Ishikawa (cell line): ENCODE measurements around the gene SLC16A8.

Source experiments
- CEBPB ChIP-seq: IDR thresholded peaks from 2 replicates; pipeline ENCODE4 v1.6.1; 2012
- EP300 ChIP-seq: IDR thresholded peaks from 2 replicates; pipeline ENCODE4 v1.6.1; 2012; ENCODE audit warnings: borderline replicate concordance
- FOXM1 ChIP-seq: IDR thresholded peaks from 2 replicates; pipeline ENCODE4 v1.6.1; 2012; ENCODE audit warnings: low read depth, borderline replicate concordance
- RAD21 ChIP-seq: IDR thresholded peaks from 2 replicates; pipeline ENCODE4 v1.6.1; 2012; ENCODE audit warnings: low read depth
- TAF1 ChIP-seq: IDR thresholded peaks from 2 replicates; pipeline ENCODE4 v1.6.1; 2012; ENCODE audit warnings: low read depth, mild to moderate bottlenecking
- TCF12 ChIP-seq: IDR thresholded peaks from 2 replicates; pipeline ENCODE4 v1.6.1; 2012; ENCODE audit warnings: low read depth
- YY1 ChIP-seq: IDR thresholded peaks from 2 replicates; pipeline ENCODE4 v1.6.1; 2012; ENCODE audit warnings: low read depth
- TF ChIP-seq, protein P1 (sequence below): IDR thresholded peaks from 2 replicates; pipeline ENCODE4 v1.6.1; 2012; ENCODE audit warnings: low read depth, mild to moderate bottlenecking
- TF ChIP-seq, protein P2 (sequence below): IDR thresholded peaks from 2 replicates; pipeline ENCODE4 v1.6.1; 2012
- TF ChIP-seq, protein P3 (sequence below): IDR thresholded peaks from 2 replicates; pipeline ENCODE4 v1.6.1; 2012

- TF ChIP-seq RAD21 (no peak), TAF1 (no peak), EP300 (no peak), CEBPB (no peak), YY1 (no peak), TCF12 (no peak), FOXM1 (no peak)
- TF ChIP-seq, protein P1, sequence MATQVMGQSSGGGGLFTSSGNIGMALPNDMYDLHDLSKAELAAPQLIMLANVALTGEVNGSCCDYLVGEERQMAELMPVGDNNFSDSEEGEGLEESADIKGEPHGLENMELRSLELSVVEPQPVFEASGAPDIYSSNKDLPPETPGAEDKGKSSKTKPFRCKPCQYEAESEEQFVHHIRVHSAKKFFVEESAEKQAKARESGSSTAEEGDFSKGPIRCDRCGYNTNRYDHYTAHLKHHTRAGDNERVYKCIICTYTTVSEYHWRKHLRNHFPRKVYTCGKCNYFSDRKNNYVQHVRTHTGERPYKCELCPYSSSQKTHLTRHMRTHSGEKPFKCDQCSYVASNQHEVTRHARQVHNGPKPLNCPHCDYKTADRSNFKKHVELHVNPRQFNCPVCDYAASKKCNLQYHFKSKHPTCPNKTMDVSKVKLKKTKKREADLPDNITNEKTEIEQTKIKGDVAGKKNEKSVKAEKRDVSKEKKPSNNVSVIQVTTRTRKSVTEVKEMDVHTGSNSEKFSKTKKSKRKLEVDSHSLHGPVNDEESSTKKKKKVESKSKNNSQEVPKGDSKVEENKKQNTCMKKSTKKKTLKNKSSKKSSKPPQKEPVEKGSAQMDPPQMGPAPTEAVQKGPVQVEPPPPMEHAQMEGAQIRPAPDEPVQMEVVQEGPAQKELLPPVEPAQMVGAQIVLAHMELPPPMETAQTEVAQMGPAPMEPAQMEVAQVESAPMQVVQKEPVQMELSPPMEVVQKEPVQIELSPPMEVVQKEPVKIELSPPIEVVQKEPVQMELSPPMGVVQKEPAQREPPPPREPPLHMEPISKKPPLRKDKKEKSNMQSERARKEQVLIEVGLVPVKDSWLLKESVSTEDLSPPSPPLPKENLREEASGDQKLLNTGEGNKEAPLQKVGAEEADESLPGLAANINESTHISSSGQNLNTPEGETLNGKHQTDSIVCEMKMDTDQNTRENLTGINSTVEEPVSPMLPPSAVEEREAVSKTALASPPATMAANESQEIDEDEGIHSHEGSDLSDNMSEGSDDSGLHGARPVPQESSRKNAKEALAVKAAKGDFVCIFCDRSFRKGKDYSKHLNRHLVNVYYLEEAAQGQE: no peak
- TF ChIP-seq, protein P2, sequence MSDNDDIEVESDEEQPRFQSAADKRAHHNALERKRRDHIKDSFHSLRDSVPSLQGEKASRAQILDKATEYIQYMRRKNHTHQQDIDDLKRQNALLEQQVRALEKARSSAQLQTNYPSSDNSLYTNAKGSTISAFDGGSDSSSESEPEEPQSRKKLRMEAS: no peak
- TF ChIP-seq, protein P3, sequence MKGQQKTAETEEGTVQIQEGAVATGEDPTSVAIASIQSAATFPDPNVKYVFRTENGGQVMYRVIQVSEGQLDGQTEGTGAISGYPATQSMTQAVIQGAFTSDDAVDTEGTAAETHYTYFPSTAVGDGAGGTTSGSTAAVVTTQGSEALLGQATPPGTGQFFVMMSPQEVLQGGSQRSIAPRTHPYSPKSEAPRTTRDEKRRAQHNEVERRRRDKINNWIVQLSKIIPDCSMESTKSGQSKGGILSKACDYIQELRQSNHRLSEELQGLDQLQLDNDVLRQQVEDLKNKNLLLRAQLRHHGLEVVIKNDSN: no peak
Observed at GRCh38 chr22:38132136-38132535, 48.2 kb upstream of the SLC16A8 start.
